PC-9 (cell line): Measurements from ENCODE around the gene C5orf22. TPM values are rescaled to one million over a fixed set of nuclear protein-coding genes. Genes with fewer than 3 reads are reported as not detected.

Experiments
- BruUV-seq: library from RNA; stranded (reverse); fragments of 400-500 nt; replicated peaks from 2 replicates; lab custom pipeline; 2021; lab: Mats Ljungman, UMichigan
- CTCF ChIA-PET: fragments of 300-600 bp; sonication (Branson Sonifier 250); formaldehyde crosslinking; loops from one replicate; lab custom pipeline; 2022; ENCODE audit warnings: antibody characterized with exemption; lab: Charles Lee
- POLR2A ChIA-PET: fragments of 300-600 bp; sonication (Branson Sonifier 250); formaldehyde crosslinking; loops from one replicate; lab custom pipeline; 2022; ENCODE audit warnings: antibody characterized with exemption; ENCODE audit not compliant: unreplicated experiment; lab: Charles Lee
- DNase-seq, 2 experiments: peaks; one replicate each; pipeline versions ENCODE4 v3.0.0 to v3.0.0-alpha.2; 2015 to 2022; ENCODE audit warnings: mixed read lengths in 1 of 2
- H2AFZ ChIP-seq: fragments of 200-600 bp; sonication (generic); 2 replicates; pipeline ENCODE4 v1.8.1; 2017; ENCODE audit warnings: antibody characterized with exemption
- H3F3A ChIP-seq: fragments of 200-600 bp; sonication (generic); 2 replicates; pipeline ENCODE4 v1.8.1; 2017; ENCODE audit warnings: antibody characterized with exemption, mild to moderate bottlenecking, low read depth; ENCODE audit not compliant: insufficient read depth
- H3K27ac ChIP-seq: fragments of 200-600 bp; sonication (generic); 2 replicates; pipeline ENCODE4 v1.6.1; 2016; ENCODE audit warnings: mixed run types
- H3K27me3 ChIP-seq: fragments of 200-600 bp; sonication (generic); 2 replicates; pipeline ENCODE4 v1.6.1; 2016; ENCODE audit warnings: low read depth, mixed run types; ENCODE audit not compliant: insufficient read depth
- H3K36me3 ChIP-seq: fragments of 200-600 bp; sonication (generic); 2 replicates; pipeline ENCODE4 v1.6.1; 2016; ENCODE audit warnings: low read depth, mixed run types
- H3K4me1 ChIP-seq: fragments of 200-600 bp; sonication (generic); replicated peaks from 2 replicates; pipeline ENCODE4 v1.6.1; 2016; ENCODE audit warnings: mixed run types; ENCODE audit not compliant: insufficient read depth
- H3K4me2 ChIP-seq: fragments of 200-600 bp; sonication (generic); 2 replicates; pipeline ENCODE4 v1.6.1; 2017; ENCODE audit warnings: mixed run types
- H3K4me3 ChIP-seq: fragments of 200-600 bp; sonication (generic); 2 replicates; pipeline ENCODE4 v1.6.1; 2016; ENCODE audit warnings: mixed run types
- H3K79me2 ChIP-seq: fragments of 200-600 bp; sonication (generic); 2 replicates; pipeline ENCODE4 v1.6.1; 2017; ENCODE audit warnings: low read depth, mixed run types
- H3K9me2 ChIP-seq: fragments of 200-600 bp; sonication (generic); 2 replicates; pipeline ENCODE4 v1.8.1; 2017; ENCODE audit warnings: mild to moderate bottlenecking; ENCODE audit not compliant: insufficient read depth
- H3K9me3 ChIP-seq: fragments of 200-600 bp; sonication (generic); 2 replicates; pipeline ENCODE4 v1.8.1; 2016; ENCODE audit warnings: low read depth; ENCODE audit not compliant: insufficient read depth
- H4K20me1 ChIP-seq: fragments of 200-600 bp; sonication (generic); 2 replicates; pipeline ENCODE4 v1.8.1; 2017; ENCODE audit not compliant: insufficient read depth
- CTCF ChIP-seq: fragments of 200-600 bp; sonication (generic); conservative IDR thresholded peaks from 2 replicates; pipeline ENCODE4 v1.6.1; 2017; ENCODE audit warnings: mixed run types, antibody characterized with exemption, mild to moderate bottlenecking, moderate library complexity
- EZH2 ChIP-seq: fragments of 200-600 bp; sonication (generic); IDR thresholded peaks from 2 replicates; pipeline ENCODE4 v1.8.0; 2017; ENCODE audit warnings: antibody characterized with exemption, low read depth
- intact Hi-C: fragments of 100-400 bp; cut with micrococcal nuclease; formaldehyde crosslinking; loops from one replicate; pipeline ENCODE4 v1.10.0; 2022; ENCODE audit not compliant: unreplicated experiment
- total RNA-seq: library from RNA; stranded (reverse); gene quantifications from 2 replicates; pipeline ENCODE4 v1.2.3, GENCODE V29; 2021

Gene C5orf22
- total RNA-seq, 1 experiment from 2014 or later: 46.7 TPM

- Histone ChIP-seq H3K36me3 (peaks cover 28% of the 10 kb centered on the region), H3K27me3 (no peaks in the 10 kb centered on the region), H3K9me2 (no peaks in the 10 kb centered on the region), H3K27ac (no peak overlapping the region), H3K4me3 (peak overlapping the region; percentile 92), H3K4me2 (peak overlapping the region; percentile 89), H4K20me1 (no peaks in the 10 kb centered on the region), H3K79me2 (peaks cover 44% of the 10 kb centered on the region), H3K4me1 (peaks cover 28% of the 10 kb centered on the region), H3K9me3 (no peaks in the 10 kb centered on the region), H3F3A (peaks cover 10% of the 10 kb centered on the region; the same call in 1 of the 2 replicates), H2AFZ (peak overlapping the region; percentile 99)
- no peak for DNase-seq
- BruUV-seq: no TSS peak
- intact Hi-C loops: loop anchor here (10.0 kb wide), 1 partner anchor 844 kb away; no protein-coding TSS in a partner anchor
- POLR2A ChIA-PET: no interaction called here
- TF ChIP-seq CTCF (no peak), EZH2 (no peak)
- CTCF ChIA-PET: interaction anchor here (2.2 kb wide), 1 partner anchor 546 kb away, joined by 9 read pairs; no protein-coding TSS in a partner anchor
Measured at GRCh38 chr5:31530541-31531265, 1.4 kb upstream of the C5orf22 start.

DNA sequence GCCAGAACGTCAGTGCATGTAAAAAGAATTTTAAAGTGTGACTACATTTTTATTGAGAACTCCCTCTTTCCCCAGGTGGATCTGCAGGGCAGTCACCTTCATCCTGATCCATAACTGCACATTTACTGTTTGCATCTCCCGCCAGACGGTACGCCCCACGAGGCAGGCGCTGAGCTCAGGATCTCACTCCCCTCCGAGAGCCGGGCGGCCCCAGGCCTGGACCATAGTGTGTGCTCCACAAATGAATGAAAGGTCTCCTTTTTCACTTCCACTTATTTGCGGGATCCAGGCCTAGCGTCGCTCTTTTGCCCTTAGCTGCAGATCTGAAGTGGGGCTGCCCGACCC lies 586 bp upstream of the C5orf22 start:
- BruUV-seq: TSS peak; percentile 57
- H3F3A ChIP-seq: peaks cover 10% of the 10 kb centered on the region; the same call in 1 of the 2 replicates
- intact Hi-C loops: loop anchor here (10.0 kb wide), 1 partner anchor 843 kb away; no protein-coding TSS in a partner anchor
- H3K4me1 ChIP-seq: peaks cover 28% of the 10 kb centered on the region
- H2AFZ ChIP-seq: peak overlapping the region; percentile 99
- no peaks in the 10 kb centered on the region for H3K9me2 ChIP-seq
- peaks cover 44% of the 10 kb centered on the region for H3K79me2 ChIP-seq
- ChIA-PET CTCF (interaction anchor here (1.0 to 2.2 kb wide), 4 partner anchors 278 to 1058 kb away, joined by 3 to 9 read pairs (median 4); no protein-coding TSS in a partner anchor), POLR2A (interaction anchor here (0.5 to 0.7 kb wide), 2 partner anchors 642 to 1058 kb away, joined by 3 to 7 read pairs; no protein-coding TSS in a partner anchor)
- H3K4me3 ChIP-seq: peak overlapping the region; percentile 92
- H3K27ac ChIP-seq: peak overlapping the region; percentile 35
- no peaks in the 10 kb centered on the region for H3K9me3 ChIP-seq
- no peaks in the 10 kb centered on the region for H3K27me3 ChIP-seq
- TF ChIP-seq EZH2 (no peak), CTCF (no peak)
- H3K36me3 ChIP-seq: peaks cover 33% of the 10 kb centered on the region
- H4K20me1 ChIP-seq: no peaks in the 10 kb centered on the region
- peak overlapping the region; percentile 89 for H3K4me2 ChIP-seq
- no peak for DNase-seq

DNA sequence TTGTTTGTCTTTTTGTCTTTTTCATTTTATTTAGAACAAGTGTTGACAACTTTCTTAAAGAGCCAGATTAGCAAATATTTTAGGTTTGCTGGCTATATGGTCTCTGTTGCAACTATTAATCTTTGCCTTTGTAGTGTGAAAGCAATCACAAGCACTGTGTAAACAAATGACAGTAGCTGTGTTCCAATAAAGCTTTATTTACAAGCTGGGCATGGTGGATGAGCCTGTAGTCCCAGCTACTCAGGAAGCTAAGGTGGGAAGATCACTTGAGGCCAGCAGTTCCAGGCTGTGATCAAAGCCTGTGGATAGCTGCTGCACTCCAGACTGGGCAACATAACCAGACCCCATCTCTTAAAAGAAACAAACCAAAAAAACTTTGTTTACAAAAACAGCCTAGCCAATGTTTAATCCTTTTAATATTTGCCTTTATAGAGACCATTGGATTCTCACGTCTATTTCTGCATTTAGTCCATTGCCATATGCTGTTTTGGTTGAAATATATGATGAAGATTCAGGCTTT lies 2.5 kb downstream of the C5orf22 start:
- Histone ChIP-seq H4K20me1 (no peaks in the 10 kb centered on the region), H3K36me3 (peaks cover 48% of the 10 kb centered on the region), H3K4me2 (no peak overlapping the region), H3K9me3 (no peaks in the 10 kb centered on the region), H3K79me2 (peaks cover 44% of the 10 kb centered on the region), H2AFZ (no peak overlapping the region), H3K9me2 (no peaks in the 10 kb centered on the region), H3K27me3 (no peaks in the 10 kb centered on the region), H3F3A (peaks cover 10% of the 10 kb centered on the region), H3K27ac (no peak overlapping the region), H3K4me3 (no peak overlapping the region), H3K4me1 (peaks cover 28% of the 10 kb centered on the region)
- no TSS peak for BruUV-seq
- no peak for TF ChIP-seq EZH2
- no peak for TF ChIP-seq CTCF
- ChIA-PET CTCF (no interaction called here), POLR2A (no interaction called here)
- intact Hi-C loops: loop anchor here (10.0 kb wide), 1 partner anchor 840 kb away; no protein-coding TSS in a partner anchor
- DNase-seq: peak in 1 of 2 experiments; percentile 21
